Measurements from ENCODE around the gene SIRPD. TPM values are rescaled to one million over a fixed set of nuclear protein-coding genes. Genes with fewer than 3 reads are reported as not detected.

The SIRPD gene
- total RNA-seq, 4 donors from 2014 or later, result not detected

- intact Hi-C loops (cut with DNase I; ENCODE audit: low total_unique reads), result no loop called here
- TF ChIP-seq, protein P1, sequence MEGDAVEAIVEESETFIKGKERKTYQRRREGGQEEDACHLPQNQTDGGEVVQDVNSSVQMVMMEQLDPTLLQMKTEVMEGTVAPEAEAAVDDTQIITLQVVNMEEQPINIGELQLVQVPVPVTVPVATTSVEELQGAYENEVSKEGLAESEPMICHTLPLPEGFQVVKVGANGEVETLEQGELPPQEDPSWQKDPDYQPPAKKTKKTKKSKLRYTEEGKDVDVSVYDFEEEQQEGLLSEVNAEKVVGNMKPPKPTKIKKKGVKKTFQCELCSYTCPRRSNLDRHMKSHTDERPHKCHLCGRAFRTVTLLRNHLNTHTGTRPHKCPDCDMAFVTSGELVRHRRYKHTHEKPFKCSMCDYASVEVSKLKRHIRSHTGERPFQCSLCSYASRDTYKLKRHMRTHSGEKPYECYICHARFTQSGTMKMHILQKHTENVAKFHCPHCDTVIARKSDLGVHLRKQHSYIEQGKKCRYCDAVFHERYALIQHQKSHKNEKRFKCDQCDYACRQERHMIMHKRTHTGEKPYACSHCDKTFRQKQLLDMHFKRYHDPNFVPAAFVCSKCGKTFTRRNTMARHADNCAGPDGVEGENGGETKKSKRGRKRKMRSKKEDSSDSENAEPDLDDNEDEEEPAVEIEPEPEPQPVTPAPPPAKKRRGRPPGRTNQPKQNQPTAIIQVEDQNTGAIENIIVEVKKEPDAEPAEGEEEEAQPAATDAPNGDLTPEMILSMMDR (IDR thresholded peaks at IDR 0.05), result no peak
- TF ChIP-seq POLR2A (IDR thresholded peaks at IDR 0.05), result no peak
- 62 to 88% methylated on average over 1 of the region's 1 CpG for WGBS, 2 donors
- DNase-seq (ENCODE audit: low spot score in 2 of 2), result no peak
- H3K4me3 ChIP-seq (ENCODE audit: low read depth, poor library complexity, severe bottlenecking), result no peak overlapping the region
Observed at GRCh38 chr20:1568163-1568490, 10.6 kb upstream of the SIRPD start.

DNA sequence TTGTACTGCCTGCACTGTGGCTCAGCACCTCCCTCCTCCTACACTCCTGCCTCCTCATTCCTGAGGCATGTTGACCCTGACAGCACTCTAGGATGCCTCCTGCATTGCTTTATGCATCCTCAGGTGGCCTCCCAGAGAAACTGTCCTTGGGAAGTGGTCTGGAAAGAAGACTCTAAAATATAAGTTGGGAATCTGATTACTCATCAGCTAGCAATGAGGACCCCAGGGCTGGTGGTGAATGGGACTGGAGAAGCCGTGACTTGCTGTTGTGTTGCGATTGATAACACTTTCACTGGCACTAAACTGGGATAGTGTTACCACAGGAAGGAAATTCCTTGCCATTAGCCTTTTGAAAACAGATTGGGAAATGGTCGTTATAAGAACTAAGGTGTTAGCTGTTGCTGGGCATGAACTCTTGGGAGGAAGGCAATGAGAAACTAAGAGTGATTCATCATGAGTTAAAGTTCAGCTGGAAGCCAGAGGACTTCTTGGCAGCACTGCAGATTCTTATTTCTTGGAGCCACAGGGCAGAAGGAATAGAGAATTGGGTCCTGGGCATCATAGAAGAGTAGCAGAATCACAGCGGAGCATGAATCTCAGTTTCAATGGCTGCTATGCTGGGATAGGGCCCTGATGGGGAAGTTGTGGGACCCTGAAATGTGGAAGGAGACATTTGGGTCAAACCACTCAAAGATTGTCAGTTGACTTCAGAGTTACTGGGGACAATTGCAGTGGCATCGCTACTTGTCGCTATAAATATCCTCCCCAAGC lies 10.1 kb upstream of the SIRPD start:
- WGBS, 2 donors, result 68 to 70% methylated on average over 6 of the region's 6 CpGs
- no peak overlapping the region for H3K4me3 ChIP-seq (ENCODE audit: low read depth, poor library complexity, severe bottlenecking)
- TF ChIP-seq, protein P1 (IDR thresholded peaks at IDR 0.05), result no peak
- TF ChIP-seq POLR2A (IDR thresholded peaks at IDR 0.05), result no peak
- intact Hi-C loops (cut with DNase I; ENCODE audit: low total_unique reads), result no loop called here
- no peak for DNase-seq (ENCODE audit: low spot score in 2 of 2)

GRCh38 chr20:1566701-1567100 lies 9.2 kb upstream of the SIRPD start:
- intact Hi-C loops (cut with DNase I; ENCODE audit: low total_unique reads), result no loop called here
- TF ChIP-seq, protein P1 (IDR thresholded peaks at IDR 0.05), result no peak
- no peak for TF ChIP-seq POLR2A (IDR thresholded peaks at IDR 0.05)
- WGBS, 2 donors, result 68 to 72% methylated on average over 2 of the region's 2 CpGs

DNA sequence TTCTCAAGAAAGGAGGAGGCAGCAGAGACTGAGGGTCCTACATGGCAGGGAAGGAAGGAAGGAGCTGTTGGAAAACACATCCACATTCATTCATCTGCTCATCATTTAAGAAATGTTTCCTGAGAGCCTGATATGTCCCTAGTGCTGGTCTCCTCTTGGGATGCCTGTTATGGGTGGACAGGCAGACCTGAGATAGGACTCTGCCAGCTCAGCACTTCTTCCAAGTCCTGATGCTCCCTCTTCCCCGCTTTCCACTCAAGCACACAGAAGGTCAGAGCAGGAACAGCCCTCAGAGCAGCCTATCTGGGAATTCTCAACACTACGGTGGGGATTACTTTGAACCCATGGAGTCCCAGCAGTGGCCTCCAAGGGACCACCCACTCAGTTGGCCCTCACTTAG lies 8.0 kb upstream of the SIRPD start:
- intact Hi-C loops (cut with DNase I; ENCODE audit: low total_unique reads), result no loop called here
- TF ChIP-seq, protein P1 (IDR thresholded peaks at IDR 0.05), result no peak
- no peak for TF ChIP-seq POLR2A (IDR thresholded peaks at IDR 0.05)
- no peak for DNase-seq (ENCODE audit: low spot score in 2 of 2)
- H3K4me3 ChIP-seq (ENCODE audit: low read depth, poor library complexity, severe bottlenecking), result no peak overlapping the region
- WGBS, 2 donors, result 95% methylated on average over 2 of the region's 2 CpGs

More at GRCh38 chr20:1566701-1567100, 9.2 kb upstream of the SIRPD start:
- no peak for DNase-seq (ENCODE audit: low spot score in 2 of 2)
- no peak overlapping the region for H3K4me3 ChIP-seq (ENCODE audit: low read depth, poor library complexity, severe bottlenecking)

DNA sequence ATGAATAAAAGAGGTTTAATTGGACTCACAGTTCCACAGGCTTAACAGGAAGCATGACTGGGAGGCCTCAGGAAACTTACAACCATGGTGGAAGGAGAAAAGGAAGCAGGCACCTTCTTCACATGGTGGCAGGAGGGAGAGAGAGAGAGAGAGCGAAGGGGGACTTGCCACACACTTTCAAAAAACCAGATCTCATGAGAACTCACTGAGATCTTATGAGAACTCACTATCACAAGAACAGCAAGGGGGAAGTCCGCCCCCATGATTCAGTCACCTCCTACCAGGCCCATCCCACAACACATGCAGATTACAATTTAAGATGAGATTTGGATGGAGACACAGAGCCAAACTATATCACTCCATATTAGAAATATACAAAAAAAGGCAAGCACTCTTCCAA lies 6.1 kb upstream of the SIRPD start:
- no peak for DNase-seq (ENCODE audit: low spot score in 2 of 2)
- TF ChIP-seq, protein P1 (IDR thresholded peaks at IDR 0.05), result no peak
- TF ChIP-seq POLR2A (IDR thresholded peaks at IDR 0.05), result no peak
- intact Hi-C loops (cut with DNase I; ENCODE audit: low total_unique reads), result no loop called here
- H3K4me3 ChIP-seq (ENCODE audit: low read depth, poor library complexity, severe bottlenecking), result no peak overlapping the region
- 91 to 93% methylated on average over 2 of the region's 2 CpGs for WGBS, 2 donors

- 73 to 75% methylated on average over 2 of the region's 2 CpGs for WGBS, 2 donors
- TF ChIP-seq, protein P1 (IDR thresholded peaks at IDR 0.05), result no peak
- no peak for TF ChIP-seq POLR2A (IDR thresholded peaks at IDR 0.05)
- DNase-seq (ENCODE audit: low spot score in 2 of 2), result no peak
- intact Hi-C loops (cut with DNase I; ENCODE audit: low total_unique reads), result no loop called here
- no peak overlapping the region for H3K4me3 ChIP-seq (ENCODE audit: low read depth, poor library complexity, severe bottlenecking)
Observed at GRCh38 chr20:1562622-1563021, 5.1 kb upstream of the SIRPD start.
